IPS-18c (cell line): ENCODE measurements around the gene NLRC4.

Source experiments
- H3K4me3 ChIP-seq: 2 replicates; pipeline ENCODE4 v1.7.0; 2013; ENCODE audit warnings: low read depth, mild to moderate bottlenecking, low read length, moderate library complexity; ENCODE audit not compliant: insufficient read depth
- H3K9me3 ChIP-seq: one replicate; pipeline ENCODE4 v1.6.1; 2013; ENCODE audit warnings: mild to moderate bottlenecking, low read length, moderate library complexity; ENCODE audit not compliant: control insufficient read depth, insufficient read depth

Gene NLRC4

DNA sequence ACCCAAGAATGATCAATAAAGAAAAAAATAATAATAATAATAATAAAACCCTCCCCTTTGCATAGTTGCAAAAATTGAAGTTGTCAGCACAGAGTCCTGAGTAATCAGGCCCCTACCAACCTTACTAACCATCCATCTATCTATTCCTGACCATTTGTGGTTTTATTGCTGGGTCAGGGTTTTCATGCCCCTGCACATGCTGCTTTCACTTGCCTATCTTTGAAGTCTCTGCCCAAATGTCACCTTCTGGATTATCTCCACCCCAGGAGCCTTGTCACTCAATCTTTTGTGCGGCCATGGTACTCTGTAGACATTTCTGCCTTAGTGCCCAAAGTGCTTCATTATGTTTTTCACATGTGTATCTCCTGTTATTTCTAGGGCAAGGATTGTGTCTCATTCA is 63.9 kb downstream of the NLRC4 start:
- no peak overlapping the region for H3K4me3 ChIP-seq
- no peaks in the 10 kb centered on the region for H3K9me3 ChIP-seq

DNA sequence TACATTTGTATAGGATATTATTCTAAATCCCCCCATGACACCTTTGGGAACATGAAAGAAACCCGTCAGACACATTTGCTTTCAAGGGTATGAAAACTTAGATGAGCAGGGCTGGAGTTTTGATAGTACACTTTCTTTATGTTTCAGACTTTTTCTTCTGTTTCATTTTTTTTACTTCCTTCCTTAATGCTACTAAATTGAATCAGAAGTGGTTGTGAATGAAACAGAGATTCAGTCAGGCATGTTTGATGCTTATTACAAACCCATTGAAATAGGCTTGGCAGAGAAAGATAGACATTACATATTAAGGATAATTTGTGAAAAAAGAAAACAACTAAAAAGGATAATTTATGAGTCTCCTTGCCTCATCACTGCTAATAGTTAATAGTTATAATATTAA is 72.3 kb downstream of the NLRC4 start:
- H3K4me3 ChIP-seq: no peak overlapping the region
- H3K9me3 ChIP-seq: no peaks in the 10 kb centered on the region

DNA sequence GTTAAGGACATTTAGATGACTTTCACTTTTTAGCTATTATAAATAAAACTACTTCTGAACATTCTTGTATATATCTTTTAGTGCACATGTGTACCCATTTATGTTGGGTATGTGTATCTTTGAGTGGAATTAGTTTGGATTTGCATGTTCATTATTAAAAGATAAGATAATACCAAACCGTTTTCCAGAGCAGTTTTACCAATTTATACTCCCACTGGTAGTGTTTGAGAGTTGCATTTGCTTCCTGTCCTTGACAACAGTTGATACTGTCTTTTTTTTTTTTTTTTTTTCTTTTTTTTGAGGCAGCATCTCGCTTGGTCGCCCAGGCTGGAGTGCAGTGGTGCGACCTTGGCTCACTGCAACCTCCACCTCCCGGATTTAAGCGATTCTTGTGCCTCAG is 75.7 kb downstream of the NLRC4 start:
- Histone ChIP-seq H3K4me3 (no peak overlapping the region), H3K9me3 (no peaks in the 10 kb centered on the region)

DNA sequence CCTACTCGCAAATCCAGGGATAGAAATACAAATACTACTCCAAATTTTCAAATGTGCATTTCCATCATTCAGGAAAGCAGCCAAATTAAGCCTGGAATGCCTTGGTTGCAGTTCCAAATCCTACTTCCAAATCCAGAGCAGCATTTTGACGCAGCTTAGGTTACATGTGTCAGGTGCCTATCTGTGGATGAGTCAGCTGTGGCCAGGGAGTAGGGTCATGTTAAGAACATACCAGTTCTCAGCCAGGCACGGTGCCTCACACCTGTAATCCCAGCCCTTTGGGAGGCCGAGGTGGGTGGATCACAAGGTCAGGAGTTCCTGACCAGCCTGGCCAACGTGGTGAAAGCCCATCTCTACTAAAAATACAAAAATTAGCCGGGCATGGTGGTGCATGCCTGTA is 82.0 kb downstream of the NLRC4 start:
- Histone ChIP-seq H3K4me3 (no peak overlapping the region), H3K9me3 (no peaks in the 10 kb centered on the region)
